ENCODE results near the gene PIK3AP1. TPM values are rescaled to one million over a fixed set of nuclear protein-coding genes. Genes with fewer than 3 reads are reported as not detected.

Gene PIK3AP1
- total and polyA plus RNA-seq, 2 of the 13 experiments (the other 11 are each of a cell fraction or from before 2014, with no cell fraction given), result 3.6 to 13.8 TPM

- TF ChIP-seq MEIS2 (CRISPR knock-in tag; IDR thresholded peaks at IDR 0.05) (no peak), ZBTB8A (CRISPR knock-in tag; IDR thresholded peaks at IDR 0.05; ENCODE audit: borderline replicate concordance, low read depth) (no peak), MEF2D (CRISPR knock-in tag; IDR thresholded peaks at IDR 0.05) (no peak)
These were observed 61.5 kb downstream of the PIK3AP1 start (continued) for GRCh38 chr10:96658844-96659243.

GRCh38 chr10:96657385-96657784 is 62.9 kb downstream of the PIK3AP1 start:
- ATAC-seq (no peak), DNase-seq (ENCODE audit: low spot score) (no peak)

More at GRCh38 chr10:96657385-96657784, 62.9 kb downstream of the PIK3AP1 start:
- Histone ChIP-seq H3K4me3 (replicated peaks in 1 of 3; ENCODE audit: insufficient read depth in 1 of 3, low read depth in 2 of 3, low read length in 3 of 3) (no peak overlapping the region), H3K4me1 (ENCODE audit: insufficient read depth, low read length) (peaks cover 39% of the 10 kb centered on the region), H3K9ac (ENCODE audit: insufficient read depth, low read depth, low read length) (no peak overlapping the region), H3K9me3 (ENCODE audit: low read length) (no peaks in the 10 kb centered on the region), H3K36me3 (replicated peaks in 1 of 2; ENCODE audit: control insufficient read depth in 1 of 2, insufficient read depth in 2 of 2, low read length in 2 of 2) (no peaks in the 10 kb centered on the region; a peak in 1 of 5 replicates), H3K27me3 (ENCODE audit: control insufficient read depth in 1 of 2, insufficient read depth in 2 of 2, low read length in 2 of 2) (no peaks in the 10 kb centered on the region), H3K27ac (ENCODE audit: extremely low read length, insufficient read depth, low read length) (no peak overlapping the region), H2AFZ (ENCODE audit: low read length) (no peak overlapping the region), H3K79me2 (ENCODE audit: insufficient read depth, low read length) (no peaks in the 10 kb centered on the region), H4K20me1 (ENCODE audit: insufficient read depth, low read length) (no peaks in the 10 kb centered on the region), H3K4me2 (ENCODE audit: low read depth, low read length) (no peak overlapping the region)
- TF ChIP-seq CC2D1A (CRISPR knock-in tag; IDR thresholded peaks at IDR 0.05) (no peak), ZNF512 (CRISPR knock-in tag; IDR thresholded peaks at IDR 0.05) (no peak), MXD1 (CRISPR knock-in tag; IDR thresholded peaks at IDR 0.05) (no peak), SP4 (CRISPR knock-in tag; IDR thresholded peaks at IDR 0.05) (no peak), ZBTB34 (CRISPR knock-in tag; IDR thresholded peaks at IDR 0.05) (no peak), ZSCAN20 (CRISPR knock-in tag; IDR thresholded peaks at IDR 0.05; ENCODE audit: borderline replicate concordance) (no peak), ZNF326 (CRISPR knock-in tag; IDR thresholded peaks at IDR 0.05; ENCODE audit: borderline replicate concordance) (no peak), CBX5 (CRISPR knock-in tag; IDR thresholded peaks at IDR 0.05; ENCODE audit: borderline replicate concordance) (no peak), ZBTB25 (CRISPR knock-in tag; IDR thresholded peaks at IDR 0.05) (no peak), TFDP2 (CRISPR knock-in tag; IDR thresholded peaks at IDR 0.05) (no peak), MIXL1 (CRISPR knock-in tag; IDR thresholded peaks at IDR 0.05) (no peak), ZNF121 (CRISPR knock-in tag; IDR thresholded peaks at IDR 0.05) (no peak)
- ChIA-PET POLR2A (no interaction called here), CTCF (ENCODE audit: low intra/inter-chr PET ratio, low total read pairs) (no interaction called here)
- FAIRE-seq, result no peak
- no TSS peak for BruUV-seq (replicated peaks)
- 100% methylated on average over 1 of the region's 1 CpG for WGBS (ENCODE audit: low lambda C conversion rate)
- intact Hi-C loops (cut with micrococcal nuclease; ENCODE audit: unreplicated experiment), result no loop called here
- in situ Hi-C loops (cut with HindIII; ENCODE audit: extremely low pct_ligation_motif_present, low pct_unique_long_range_greater_than_20kb), result no loop called here
